ENCODE data around the gene BAZ2B.

GRCh38 chr2:159617646-159618045 is 1.3 kb upstream of the BAZ2B start:
- TF ChIP-seq POLR2AphosphoS5 (IDR thresholded peaks at IDR 0.05; ENCODE audit: low read depth, low read length) (no peak), GABPA (IDR thresholded peaks at IDR 0.05; ENCODE audit: low read depth) (no peak), TCF12 (IDR thresholded peaks at IDR 0.05) (no peak), CTCF (IDR thresholded peaks at IDR 0.05) (no peak), FOXM1 (IDR thresholded peaks at IDR 0.05; ENCODE audit: low read depth) (no peak), EP300 (IDR thresholded peaks at IDR 0.05; ENCODE audit: borderline replicate concordance in 1 of 2, low read depth in 1 of 2, low read length in 1 of 2) (no peak), RAD21 (IDR thresholded peaks at IDR 0.05; ENCODE audit: low read length) (peak; percentile 31), MAX (IDR thresholded peaks at IDR 0.05; ENCODE audit: low read depth) (no peak), YY1 (IDR thresholded peaks at IDR 0.05; ENCODE audit: low read depth) (no peak)
